HG03558 (cell line): ENCODE measurements around the gene CAPZA1.

ENCODE experiments used
- ATAC-seq: cut with Tn5 transposase; IDR thresholded peaks from one replicate; pipeline ENCODE4 v1.9.1; 2021; ENCODE audit warnings: moderate number of reproducible peaks; ENCODE audit not compliant: unreplicated experiment; ENCODE audit errors: extremely low read depth

CAPZA1 gene

GRCh38 chr1:112698366-112699310, 79.0 kb downstream of the CAPZA1 start:
- no peak for ATAC-seq

GRCh38 chr1:112699425-112700144, 80.0 kb downstream of the CAPZA1 start:
- ATAC-seq, result no peak

- no peak for ATAC-seq
Measured at GRCh38 chr1:112700290-112701226, 80.9 kb downstream of the CAPZA1 start.

- ATAC-seq, result no peak
Measured at GRCh38 chr1:112701227-112702066, 81.8 kb downstream of the CAPZA1 start.

- ATAC-seq, result no peak
Measured at GRCh38 chr1:112702067-112702395, 82.4 kb downstream of the CAPZA1 start.

- no peak for ATAC-seq
Measured at GRCh38 chr1:112702420-112703261, 83.0 kb downstream of the CAPZA1 start.

- no peak for ATAC-seq
Measured at GRCh38 chr1:112703706-112704105, 84.1 kb downstream of the CAPZA1 start.

GRCh38 chr1:112704391-112704933, 84.8 kb downstream of the CAPZA1 start:
- ATAC-seq, result no peak

GRCh38 chr1:112704934-112705627, 85.4 kb downstream of the CAPZA1 start:
- peak; percentile 33 for ATAC-seq

GRCh38 chr1:112706505-112707220, 87.0 kb downstream of the CAPZA1 start, which contains the start of gene RHOC:
Gene RHOC (minus strand): TSS chr1:112707127. CDS start chr1:112703799, 3,328 bp downstream.
- ATAC-seq, result peak; percentile 37

- ATAC-seq, result peak; percentile 15
Measured at GRCh38 chr1:112707221-112708001, 87.8 kb downstream of the CAPZA1 start.

- ATAC-seq, result no peak
Measured at GRCh38 chr1:112708002-112708448, 88.4 kb downstream of the CAPZA1 start.

- ATAC-seq, result no peak
Measured at GRCh38 chr1:112708489-112708888, 88.9 kb downstream of the CAPZA1 start.

GRCh38 chr1:112710159-112710558, 90.5 kb downstream of the CAPZA1 start:
- no peak for ATAC-seq

- ATAC-seq, result no peak
Measured at GRCh38 chr1:112710586-112710985, 91.0 kb downstream of the CAPZA1 start.

- ATAC-seq, result no peak
Measured at GRCh38 chr1:112711041-112711440, 91.4 kb downstream of the CAPZA1 start.
